H9 (cell line): Measurements from ENCODE around the gene ODR4. TPM values are rescaled to one million over a fixed set of nuclear protein-coding genes. Genes with fewer than 3 reads are reported as not detected.

Experiments
- DNase-seq: peaks from one replicate; pipeline ENCODE4 v3.0.0-alpha.2; 2017
- H2AFZ ChIP-seq: one replicate; pipeline ENCODE4 v1.6.1; 2013; ENCODE audit warnings: mild to moderate bottlenecking, low read length, control low read depth, moderate library complexity
- H2AK5ac ChIP-seq: 2 replicates; pipeline ENCODE4 v1.6.1; 2013; ENCODE audit warnings: low read length, control low read depth, mixed read lengths; ENCODE audit not compliant: insufficient read length
- H2BK120ac ChIP-seq: one replicate; pipeline ENCODE4 v1.6.1; 2013; ENCODE audit warnings: low read depth, mild to moderate bottlenecking, low read length, control low read depth, inconsistent platforms; ENCODE audit not compliant: poor library complexity, severe bottlenecking
- H2BK12ac ChIP-seq: 2 replicates; pipeline ENCODE4 v1.6.1; 2013; ENCODE audit warnings: low read length, control low read depth, mixed read lengths, low read depth; ENCODE audit not compliant: insufficient read length
- H2BK15ac ChIP-seq: 2 replicates; pipeline ENCODE4 v1.6.1; 2013; ENCODE audit warnings: low read depth, low read length, control low read depth
- H2BK20ac ChIP-seq: one replicate; pipeline ENCODE4 v1.6.1; 2013; ENCODE audit warnings: low read depth, mild to moderate bottlenecking, low read length, control low read depth, inconsistent platforms; ENCODE audit not compliant: poor library complexity, severe bottlenecking
- H2BK5ac ChIP-seq: 2 replicates; pipeline ENCODE4 v1.6.1; 2013; ENCODE audit warnings: low read length, control low read depth, mixed read lengths; ENCODE audit not compliant: insufficient read length
- H3K14ac ChIP-seq: 2 replicates; pipeline ENCODE4 v1.6.1; 2013; ENCODE audit warnings: low read length, control low read depth; ENCODE audit not compliant: insufficient read depth
- H3K18ac ChIP-seq: 2 replicates; pipeline ENCODE4 v1.6.1; 2013; ENCODE audit warnings: low read depth, mild to moderate bottlenecking, mixed read lengths, low read length, control low read depth; ENCODE audit not compliant: insufficient read length
- H3K23ac ChIP-seq: 2 replicates; pipeline ENCODE4 v1.6.1; 2013; ENCODE audit warnings: low read length, control low read depth, mixed read lengths, low read depth; ENCODE audit not compliant: insufficient read length
- H3K23me2 ChIP-seq: 2 replicates; pipeline ENCODE4 v1.6.1; 2013; ENCODE audit warnings: low read depth, mild to moderate bottlenecking, mixed read lengths, low read length, control low read depth; ENCODE audit not compliant: insufficient read length, poor library complexity, severe bottlenecking
- H3K27ac ChIP-seq: 2 replicates; pipeline ENCODE4 v1.5.1; 2013; ENCODE audit warnings: low read length, control low read depth, mixed read lengths, low read depth; ENCODE audit not compliant: insufficient read length
- H3K27me3 ChIP-seq: 2 replicates; pipeline ENCODE4 v1.6.1; 2013; ENCODE audit warnings: low read length, control low read depth, inconsistent platforms; ENCODE audit not compliant: insufficient read depth
- H3K4ac ChIP-seq: 2 replicates; pipeline ENCODE4 v1.6.1; 2013; ENCODE audit warnings: low read depth, mild to moderate bottlenecking, control low read depth, inconsistent platforms, low read length, moderate library complexity
- H3K4me1 ChIP-seq: 2 replicates; pipeline ENCODE4 v1.6.1; 2013; ENCODE audit warnings: low read length, control low read depth, inconsistent platforms; ENCODE audit not compliant: insufficient read depth
- H3K4me2 ChIP-seq: 2 replicates; pipeline ENCODE4 v1.6.1; 2013; ENCODE audit warnings: low read length, control low read depth, mixed read lengths; ENCODE audit not compliant: insufficient read length, insufficient read depth
- H3K56ac ChIP-seq: 2 replicates; pipeline ENCODE4 v1.6.1; 2013; ENCODE audit warnings: low read depth, mild to moderate bottlenecking, mixed read lengths, low read length, control low read depth; ENCODE audit not compliant: insufficient read length
- H3K79me1 ChIP-seq: 2 replicates; pipeline ENCODE4 v1.6.1; 2013; ENCODE audit warnings: low read depth, mild to moderate bottlenecking, moderate library complexity, low read length, control low read depth, inconsistent platforms; ENCODE audit not compliant: insufficient read depth, poor library complexity, severe bottlenecking
- H3K79me2 ChIP-seq: 2 replicates; pipeline ENCODE4 v1.6.1; 2013; ENCODE audit warnings: low read length, control low read depth, inconsistent platforms; ENCODE audit not compliant: insufficient read depth
- H3K9ac ChIP-seq: 2 replicates; pipeline ENCODE4 v1.6.1; 2013; ENCODE audit warnings: low read length, control low read depth, mixed read lengths; ENCODE audit not compliant: insufficient read length; ENCODE audit errors: extremely low read depth
- H3K9me3 ChIP-seq: one replicate; pipeline ENCODE4 v1.6.1; 2013; ENCODE audit warnings: low read depth, low read length, inconsistent platforms; ENCODE audit not compliant: control insufficient read depth
- H3T11ph ChIP-seq: one replicate; pipeline ENCODE4 v1.6.1; 2013; ENCODE audit warnings: mild to moderate bottlenecking, low read length, control low read depth, inconsistent platforms
- H4K20me1 ChIP-seq: one replicate; pipeline ENCODE4 v1.6.1; 2013; ENCODE audit not compliant: control insufficient read depth, insufficient read length, insufficient read depth
- H4K5ac ChIP-seq: 2 replicates; pipeline ENCODE4 v1.6.1; 2013; ENCODE audit warnings: low read depth, mild to moderate bottlenecking, mixed read lengths, low read length, control low read depth; ENCODE audit not compliant: insufficient read length
- H4K8ac ChIP-seq: replicated peaks from 2 replicates; pipeline ENCODE4 v1.6.1; 2013; ENCODE audit warnings: low read length, control low read depth, mixed read lengths, low read depth; ENCODE audit not compliant: insufficient read length
- H4K91ac ChIP-seq: 2 replicates; pipeline ENCODE4 v1.6.1; 2013; ENCODE audit warnings: low read depth, mild to moderate bottlenecking, moderate library complexity, mixed read lengths, low read length, control low read depth; ENCODE audit not compliant: insufficient read length
- H3K27ac Mint-ChIP-seq, 3 experiments: 2 replicates in 2 of 3; 3 replicates in 1 of 3; pipeline ENCODE4 v1.8.0; 2020 to 2021; ENCODE audit warnings: mixed read lengths in 3 of 3, mild to moderate bottlenecking in 1 of 3, moderate library complexity in 1 of 3
- H3K27me3 Mint-ChIP-seq: 2 replicates; pipeline ENCODE4 v1.8.0; 2021; ENCODE audit warnings: low read depth, mild to moderate bottlenecking, moderate library complexity, mixed read lengths
- H3K36me3 Mint-ChIP-seq, 3 experiments: 2 replicates in 2 of 3; 3 replicates in 1 of 3; pipeline ENCODE4 v1.8.0; 2020 to 2021; ENCODE audit warnings: low read depth in 3 of 3, mixed read lengths in 3 of 3; ENCODE audit not compliant: insufficient read depth in 1 of 3
- H3K4me1 Mint-ChIP-seq, 2 experiments: 2 replicates each; pipeline ENCODE4 v1.8.0; 2020; ENCODE audit warnings: mixed read lengths in 2 of 2
- H3K4me3 Mint-ChIP-seq, 2 experiments: 2 replicates in 1 of 2; 3 replicates in 1 of 2; pipeline ENCODE4 v1.8.0; 2020 to 2021; ENCODE audit warnings: mild to moderate bottlenecking in 2 of 2, mixed read lengths in 2 of 2, moderate library complexity in 1 of 2
- H3K9me3 Mint-ChIP-seq, 2 experiments: 2 replicates in 1 of 2; 3 replicates in 1 of 2; pipeline ENCODE4 v1.8.0; 2020; ENCODE audit warnings: mild to moderate bottlenecking in 2 of 2, mixed read lengths in 2 of 2, moderate library complexity in 1 of 2
- WGBS: extraction: QIAGEN DNeasy Blood & Tissue Kit; methylation state at CpG from one replicate; pipeline ENCODE4 v1.1.7; 2013; ENCODE audit warnings: missing lambda C conversion rate, low lambda C conversion rate, mixed read lengths; ENCODE audit not compliant: insufficient read length; ENCODE audit errors: extremely low coverage; 5-methylcytosine and 5-hydroxymethylcytosine counted together
- total RNA-seq: library from RNA; stranded (reverse); gene quantifications from 2 replicates; pipeline ENCODE4 v1.2.1, GENCODE V29; 2021
- TF ChIP-seq, protein P1 (sequence below): fragments of 200-600 bp; sonication (generic); conservative IDR thresholded peaks from 3 replicates; pipeline ENCODE4 v1.8.0; 2021; ENCODE audit warnings: antibody characterized with exemption, mild to moderate bottlenecking

Gene ODR4
- total RNA-seq, 1 experiment from 2014 or later, result 17.1 TPM

- Histone ChIP-seq H2BK5ac (no peak overlapping the region), H4K8ac (no peak overlapping the region), H3K27ac (no peak overlapping the region), H3K9me3 (no peaks in the 10 kb centered on the region), H3K4me1 (no peaks in the 10 kb centered on the region), H2BK20ac (no peak overlapping the region), H3K23ac (no peak overlapping the region), H3K4me2 (no peak overlapping the region), H3K23me2 (no peaks in the 10 kb centered on the region), H3K79me1 (no peaks in the 10 kb centered on the region), H3K14ac (no peak overlapping the region), H3K4ac (no peak overlapping the region), H3K56ac (no peak overlapping the region), H3K18ac (no peak overlapping the region), H2BK12ac (no peak overlapping the region), H4K20me1 (no peaks in the 10 kb centered on the region), H3T11ph (no peak overlapping the region), H3K9ac (no peak overlapping the region), H2BK15ac (no peak overlapping the region), H2BK120ac (no peak overlapping the region), H3K27me3 (no peaks in the 10 kb centered on the region), H3K79me2 (no peaks in the 10 kb centered on the region), H2AFZ (no peak overlapping the region), H4K5ac (no peak overlapping the region), H2AK5ac (no peak overlapping the region), H4K91ac (no peak overlapping the region)
- Mint-ChIP-seq H3K4me1 (no peaks in the 10 kb centered on the region), H3K9me3 (no peaks in the 10 kb centered on the region), H3K27ac (no peak overlapping the region), H3K27me3 (no peaks in the 10 kb centered on the region), H3K4me3 (no peak overlapping the region), H3K36me3 (no peaks in the 10 kb centered on the region)
- DNase-seq, result no peak
- TF ChIP-seq, protein P1, sequence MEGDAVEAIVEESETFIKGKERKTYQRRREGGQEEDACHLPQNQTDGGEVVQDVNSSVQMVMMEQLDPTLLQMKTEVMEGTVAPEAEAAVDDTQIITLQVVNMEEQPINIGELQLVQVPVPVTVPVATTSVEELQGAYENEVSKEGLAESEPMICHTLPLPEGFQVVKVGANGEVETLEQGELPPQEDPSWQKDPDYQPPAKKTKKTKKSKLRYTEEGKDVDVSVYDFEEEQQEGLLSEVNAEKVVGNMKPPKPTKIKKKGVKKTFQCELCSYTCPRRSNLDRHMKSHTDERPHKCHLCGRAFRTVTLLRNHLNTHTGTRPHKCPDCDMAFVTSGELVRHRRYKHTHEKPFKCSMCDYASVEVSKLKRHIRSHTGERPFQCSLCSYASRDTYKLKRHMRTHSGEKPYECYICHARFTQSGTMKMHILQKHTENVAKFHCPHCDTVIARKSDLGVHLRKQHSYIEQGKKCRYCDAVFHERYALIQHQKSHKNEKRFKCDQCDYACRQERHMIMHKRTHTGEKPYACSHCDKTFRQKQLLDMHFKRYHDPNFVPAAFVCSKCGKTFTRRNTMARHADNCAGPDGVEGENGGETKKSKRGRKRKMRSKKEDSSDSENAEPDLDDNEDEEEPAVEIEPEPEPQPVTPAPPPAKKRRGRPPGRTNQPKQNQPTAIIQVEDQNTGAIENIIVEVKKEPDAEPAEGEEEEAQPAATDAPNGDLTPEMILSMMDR, result no peak
- no CpG with 5 or more reads among the region's 3 CpGs for WGBS
Measured at GRCh38 chr1:186454981-186455380, 79.3 kb downstream of the ODR4 start.
